ENCODE measurements around the gene CFHR2.
A peak's percentile ranks its signal among the peaks of the same experiment; 100 is the strongest.
"Not testable (repeated sequence)": the region's sequence is repeated elsewhere in the genome, so short reads cannot be mapped to it uniquely, and the experiment has no call there.

Gene CFHR2

GRCh38 chr1:196943568-196943967 lies at the start of gene CFHR2:
CFHR2 (plus strand) TSS chr1:196943738; CDS start chr1:196943881, 143 bp downstream.
- not testable (repeated sequence) for DNase-seq

GRCh38 chr1:196896355-196896754 lies 47.2 kb upstream of the CFHR2 start:
- DNase-seq, result no peak

- no peak for DNase-seq
Measured at GRCh38 chr1:196897158-196897828, 46.2 kb upstream of the CFHR2 start.

GRCh38 chr1:196902344-196902743 lies 41.2 kb upstream of the CFHR2 start:
- DNase-seq, result no peak

GRCh38 chr1:196910215-196910614 lies 33.3 kb upstream of the CFHR2 start:
- DNase-seq, result no peak

GRCh38 chr1:196912283-196912682 lies 31.3 kb upstream of the CFHR2 start:
- not testable (repeated sequence) for DNase-seq

- DNase-seq, result not testable (repeated sequence)
Measured at GRCh38 chr1:196926839-196927238, 16.7 kb upstream of the CFHR2 start.

- DNase-seq, result not testable (repeated sequence)
Measured at GRCh38 chr1:196932853-196933252, 10.7 kb upstream of the CFHR2 start.

GRCh38 chr1:196933531-196934189 lies 9.9 kb upstream of the CFHR2 start:
- no peak for DNase-seq

GRCh38 chr1:196941474-196941873 lies 2.1 kb upstream of the CFHR2 start:
- not testable (repeated sequence) for DNase-seq

GRCh38 chr1:196951711-196952394 lies 8.3 kb downstream of the CFHR2 start:
- DNase-seq, result no peak

- DNase-seq, result no peak
Measured at GRCh38 chr1:196954778-196955177, 11.2 kb downstream of the CFHR2 start.

GRCh38 chr1:196955926-196956325 lies 12.4 kb downstream of the CFHR2 start:
- DNase-seq, result no peak

GRCh38 chr1:196960854-196961253 lies 17.3 kb downstream of the CFHR2 start:
- no peak for DNase-seq

GRCh38 chr1:196970182-196970581 lies 26.6 kb downstream of the CFHR2 start:
- DNase-seq, result no peak

- no peak for DNase-seq
Measured at GRCh38 chr1:196976278-196976677, 32.7 kb downstream of the CFHR2 start.

- no peak for DNase-seq
Measured at GRCh38 chr1:196977278-196977677, 33.7 kb downstream of the CFHR2 start, which contains the start of gene CFHR5. CFHR5 (plus strand) TSS chr1:196977556; CDS start chr1:196977665, 109 bp downstream.

GRCh38 chr1:196980859-196981258 lies 37.3 kb downstream of the CFHR2 start:
- DNase-seq, result no peak

GRCh38 chr1:196982247-196982646 lies 38.7 kb downstream of the CFHR2 start:
- DNase-seq, result not testable (repeated sequence)

- DNase-seq, result peak; percentile 65
Measured at GRCh38 chr1:196991919-196992651, 48.5 kb downstream of the CFHR2 start.

- no peak for DNase-seq
Measured at GRCh38 chr1:196993916-196994315, 50.4 kb downstream of the CFHR2 start.

GRCh38 chr1:196997423-196997822 lies 53.9 kb downstream of the CFHR2 start:
- DNase-seq, result no peak

GRCh38 chr1:197001828-197002227 lies 58.3 kb downstream of the CFHR2 start:
- no peak for DNase-seq
